ENCODE data around the gene VPS41. TPM values are rescaled to one million over a fixed set of nuclear protein-coding genes. Genes with fewer than 3 reads are reported as not detected.

Gene VPS41
- total and polyA plus RNA-seq, 4 donors, result 9.2 to 24.1 (median 16.1) TPM

GRCh38 chr7:38824948-38825347 lies 84.0 kb downstream of the VPS41 start:
- no peak for DNase-seq (ENCODE audit: low spot score)
- Histone ChIP-seq H3K27me3 (ENCODE audit: control insufficient read depth in 4 of 4, insufficient read depth in 4 of 4, low read length in 3 of 4) (no peaks in the 10 kb centered on the region), H3K4me3 (ENCODE audit: low read depth in 1 of 3, low read length in 3 of 3) (no peak overlapping the region), H3K4me1 (ENCODE audit: control insufficient read depth in 4 of 4, insufficient read depth in 4 of 4, low read length in 3 of 4) (peaks cover 0 to 5% (median 2%) of the 10 kb centered on the region in 4 donors), H3K36me3 (ENCODE audit: control insufficient read depth in 4 of 4, insufficient read depth in 3 of 4, low read depth in 1 of 4, low read length in 3 of 4) (peaks cover 0 to 3% (median 0%) of the 10 kb centered on the region in 4 donors), H3K9ac (ENCODE audit: low read depth in 1 of 2, low read length in 2 of 2) (no peak overlapping the region), H3K9me3 (ENCODE audit: control insufficient read depth in 4 of 4, low read length in 3 of 4) (no peaks in the 10 kb centered on the region), H3K27ac (ENCODE audit: low read depth in 1 of 2, low read length in 2 of 2) (no peak overlapping the region)
- 96% methylated on average over 3 of the region's 3 CpGs for WGBS
- no peak for TF ChIP-seq RAD21 (IDR thresholded peaks at IDR 0.05)
- no peak for TF ChIP-seq EGR1 (IDR thresholded peaks at IDR 0.05; ENCODE audit: low read depth in 2 of 2)
- TF ChIP-seq CTCF (IDR thresholded peaks at IDR 0.05; ENCODE audit: low read depth, low read length, missing input control), result no peak
- no peak for TF ChIP-seq YY1 (IDR thresholded peaks at IDR 0.05)
- TF ChIP-seq RXRA (IDR thresholded peaks at IDR 0.05), result no peak

- no peak overlapping the region for H3K4me3 ChIP-seq (ENCODE audit: low read depth in 1 of 3, low read length in 3 of 3)
- TF ChIP-seq EGR1 (IDR thresholded peaks at IDR 0.05; ENCODE audit: low read depth in 2 of 2), result no peak
- TF ChIP-seq FOXA1 (IDR thresholded peaks at IDR 0.05), result no peak
- TF ChIP-seq REST (IDR thresholded peaks at IDR 0.05), result no peak
- no peak for TF ChIP-seq TAF1 (conservative IDR thresholded peaks at IDR 0.05)
- TF ChIP-seq HNF4G (IDR thresholded peaks at IDR 0.05), result no peak
- no peak for TF ChIP-seq CTCF (IDR thresholded peaks at IDR 0.05; ENCODE audit: low read depth, low read length, missing input control)
- TF ChIP-seq GABPA (IDR thresholded peaks at IDR 0.05 in 1 of 2, conservative IDR thresholded peaks at IDR 0.05 in 1 of 2), result no peak
- TF ChIP-seq RAD21 (IDR thresholded peaks at IDR 0.05), result no peak
- no peak for TF ChIP-seq RXRA (IDR thresholded peaks at IDR 0.05)
- TF ChIP-seq MAX (IDR thresholded peaks at IDR 0.05), result no peak
- no peak for TF ChIP-seq NR2F2 (IDR thresholded peaks at IDR 0.05)
- TF ChIP-seq HNF4A (conservative IDR thresholded peaks at IDR 0.05), result no peak
- TF ChIP-seq ATF3 (IDR thresholded peaks at IDR 0.05), result no peak
- no peak for TF ChIP-seq SP1 (IDR thresholded peaks at IDR 0.05)
- no peak for TF ChIP-seq YY1 (IDR thresholded peaks at IDR 0.05)
- no peak overlapping the region for H3K9ac ChIP-seq (ENCODE audit: low read depth in 1 of 2, low read length in 2 of 2)
- DNase-seq (ENCODE audit: low spot score), result no peak
- H3K4me1 ChIP-seq (ENCODE audit: control insufficient read depth in 4 of 4, insufficient read depth in 4 of 4, low read length in 3 of 4), result peaks cover 0 to 5% (median 2%) of the 10 kb centered on the region in 4 donors
- H3K36me3 ChIP-seq (ENCODE audit: control insufficient read depth in 4 of 4, insufficient read depth in 3 of 4, low read depth in 1 of 4, low read length in 3 of 4), result peaks cover 0 to 7% (median 5%) of the 10 kb centered on the region in 4 donors
- H3K27me3 ChIP-seq (ENCODE audit: control insufficient read depth in 4 of 4, insufficient read depth in 4 of 4, low read length in 3 of 4), result no peaks in the 10 kb centered on the region
- WGBS, result 94% methylated on average over 1 of the region's 1 CpG
- H3K27ac ChIP-seq (ENCODE audit: low read depth in 1 of 2, low read length in 2 of 2), result no peak overlapping the region
- no peaks in the 10 kb centered on the region for H3K9me3 ChIP-seq (ENCODE audit: control insufficient read depth in 4 of 4, low read length in 3 of 4)
Measured at GRCh38 chr7:38822549-38822948, 86.4 kb downstream of the VPS41 start.

Data from liver (tissue), 9 donors.